Hepatocyte (in vitro differentiated cells): ENCODE measurements around the gene BCL2L15. TPM values are rescaled to one million over a fixed set of nuclear protein-coding genes. Genes with fewer than 3 reads are reported as not detected.

Experiments used
- DNase-seq: peaks from one replicate; pipeline ENCODE4 v3.0.0-alpha.2; 2016; ENCODE audit warnings: low spot score
- H2AFZ ChIP-seq: fragments of 200-600 bp; sonication (generic); 2 replicates; pipeline ENCODE4 v1.6.0; 2016; ENCODE audit warnings: antibody characterized with exemption, mild to moderate bottlenecking
- H3K27ac ChIP-seq: fragments of 200-600 bp; sonication (generic); 2 replicates; pipeline ENCODE4 v1.5.1; 2016; ENCODE audit warnings: mild to moderate bottlenecking
- H3K27me3 ChIP-seq: fragments of 200-600 bp; sonication (generic); 2 replicates; pipeline ENCODE4 v1.6.1; 2016
- H3K36me3 ChIP-seq: fragments of 200-600 bp; sonication (generic); replicated peaks from 2 replicates; pipeline ENCODE4 v1.5.1; 2016; ENCODE audit warnings: low read depth; ENCODE audit not compliant: insufficient read depth
- H3K4me1 ChIP-seq: fragments of 200-600 bp; sonication (generic); 2 replicates; pipeline ENCODE4 v1.5.1; 2016; ENCODE audit warnings: mild to moderate bottlenecking, moderate library complexity; ENCODE audit not compliant: insufficient read depth
- H3K4me2 ChIP-seq: fragments of 200-600 bp; sonication (generic); 2 replicates; pipeline ENCODE4 v1.6.0; 2016
- H3K4me3 ChIP-seq: fragments of 200-600 bp; sonication (generic); 2 replicates; pipeline ENCODE4 v1.5.1; 2016; ENCODE audit warnings: mild to moderate bottlenecking
- H3K79me2 ChIP-seq: fragments of 200-600 bp; sonication (generic); 2 replicates; pipeline ENCODE4 v1.6.0; 2017; ENCODE audit warnings: mild to moderate bottlenecking
- H3K9me2 ChIP-seq: fragments of 200-600 bp; sonication (generic); replicated peaks from 2 replicates; pipeline ENCODE4 v1.6.0; 2017; ENCODE audit warnings: mild to moderate bottlenecking; ENCODE audit not compliant: insufficient read depth
- H3K9me3 ChIP-seq: fragments of 200-600 bp; sonication (generic); 2 replicates; pipeline ENCODE4 v1.5.1; 2016; ENCODE audit warnings: low read depth, mild to moderate bottlenecking
- H4K20me1 ChIP-seq: fragments of 200-600 bp; sonication (generic); 2 replicates; pipeline ENCODE4 v1.6.0; 2016; ENCODE audit warnings: mild to moderate bottlenecking; ENCODE audit not compliant: insufficient read depth, poor library complexity, severe bottlenecking
- CTCF ChIP-seq: fragments of 200-600 bp; sonication (generic); IDR thresholded peaks from 2 replicates; pipeline ENCODE4 v1.5.1; 2016; ENCODE audit warnings: antibody characterized with exemption, mild to moderate bottlenecking; ENCODE audit not compliant: poor library complexity
- EZH2 ChIP-seq: fragments of 200-600 bp; sonication (generic); IDR thresholded peaks from 2 replicates; pipeline ENCODE4 v1.6.1; 2016; ENCODE audit warnings: antibody characterized with exemption, mild to moderate bottlenecking, borderline replicate concordance
- EZH2phosphoT487 ChIP-seq: fragments of 200-600 bp; sonication (generic); IDR thresholded peaks from one replicate; pipeline ENCODE4 v1.6.1; 2018; ENCODE audit warnings: antibody characterized with exemption, mild to moderate bottlenecking, low read depth, moderate library complexity; ENCODE audit not compliant: unreplicated experiment, severe bottlenecking
- WGBS: methylation state at CpG from one replicate; pipeline ENCODE4 v1.1.6; 2016; ENCODE audit warnings: low lambda C conversion rate; ENCODE audit errors: missing lambda C conversion rate; 5-methylcytosine and 5-hydroxymethylcytosine counted together
- polyA plus RNA-seq: library from polyadenylated mRNA; unstranded; fragments of >200 nt; fragmentation: Nextera tagmentation; extraction: Ambion mirVana; gene quantifications from 2 replicates; pipeline ENCODE4 v1.2.1, GENCODE V29; 2016
- total RNA-seq: library from RNA; depleted of rRNA; stranded (reverse); fragments of >200 nt; gene quantifications from 2 replicates; pipeline ENCODE4 v1.2.3, GENCODE V29; 2014

The BCL2L15 gene
- total and polyA plus RNA-seq, 2 experiments from 2014 or later = 0.66 to 3.0 TPM

- H3K36me3 ChIP-seq = no peaks in the 10 kb centered on the region
- no peaks in the 10 kb centered on the region for H3K9me3 ChIP-seq
- no peak for TF ChIP-seq EZH2phosphoT487
- TF ChIP-seq CTCF = no peak
- TF ChIP-seq EZH2 = no peak
- no peak for DNase-seq
- no peaks in the 10 kb centered on the region for H3K9me2 ChIP-seq
- no peaks in the 10 kb centered on the region for H3K27me3 ChIP-seq
- no peak within 1 kb of the TSS for H2AFZ ChIP-seq
- H3K27ac ChIP-seq = no peak within 1 kb of the TSS
- no peaks in the 10 kb centered on the region for H3K79me2 ChIP-seq
- 76% methylated on average over 4 of the region's 4 CpGs for WGBS
- no peak within 1 kb of the TSS for H3K4me3 ChIP-seq
- H4K20me1 ChIP-seq = no peaks in the 10 kb centered on the region
- no peaks in the 10 kb centered on the region for H3K4me1 ChIP-seq
- H3K4me2 ChIP-seq = no peak within 1 kb of the TSS
These were observed 15.7 kb downstream of the BCL2L15 start, which contains the start of gene PTPN22 for GRCh38 chr1:113871597-113872113. PTPN22 (minus strand) TSS chr1:113871712.

GRCh38 chr1:113870778-113871177, 16.6 kb downstream of the BCL2L15 start:
- Histone ChIP-seq H3K27ac (no peak overlapping the region), H3K4me1 (no peaks in the 10 kb centered on the region), H3K79me2 (no peaks in the 10 kb centered on the region), H3K36me3 (no peaks in the 10 kb centered on the region), H3K9me3 (no peaks in the 10 kb centered on the region), H4K20me1 (no peaks in the 10 kb centered on the region), H2AFZ (no peak overlapping the region), H3K9me2 (no peaks in the 10 kb centered on the region), H3K4me3 (no peak overlapping the region), H3K4me2 (no peak overlapping the region), H3K27me3 (no peaks in the 10 kb centered on the region)
- DNase-seq = no peak
- WGBS = 95% methylated on average over 3 of the region's 3 CpGs
- TF ChIP-seq EZH2 = no peak
- no peak for TF ChIP-seq EZH2phosphoT487
- no peak for TF ChIP-seq CTCF

- DNase-seq = no peak
- Histone ChIP-seq H3K4me1 (no peaks in the 10 kb centered on the region), H3K4me2 (no peak overlapping the region), H3K9me3 (no peaks in the 10 kb centered on the region), H3K27ac (no peak overlapping the region), H3K9me2 (no peaks in the 10 kb centered on the region), H4K20me1 (no peaks in the 10 kb centered on the region), H3K27me3 (no peaks in the 10 kb centered on the region), H3K4me3 (no peak overlapping the region), H3K79me2 (no peaks in the 10 kb centered on the region), H3K36me3 (no peaks in the 10 kb centered on the region), H2AFZ (no peak overlapping the region)
- no peak for TF ChIP-seq EZH2phosphoT487
- no peak for TF ChIP-seq CTCF
- 86% methylated on average over 4 of the region's 4 CpGs for whole genome bisulfite sequencing
These were observed 18.8 kb downstream of the BCL2L15 start for GRCh38 chr1:113868387-113869083.
